Activated T-helper 1 cell treated with anti-CD3 and anti-CD28 coated beads, Interleukin-2, amount 50 U/mL, for 16 hours (primary cell): ENCODE measurements around the gene INPP4B.

ENCODE experiments used
- DNase-seq, 2 donors: peaks; one replicate each; pipeline ENCODE4 v3.0.0-alpha.2; 2020; ENCODE audit warnings: low read depth in 1 of 2, low spot score in 1 of 2

Gene INPP4B

DNA sequence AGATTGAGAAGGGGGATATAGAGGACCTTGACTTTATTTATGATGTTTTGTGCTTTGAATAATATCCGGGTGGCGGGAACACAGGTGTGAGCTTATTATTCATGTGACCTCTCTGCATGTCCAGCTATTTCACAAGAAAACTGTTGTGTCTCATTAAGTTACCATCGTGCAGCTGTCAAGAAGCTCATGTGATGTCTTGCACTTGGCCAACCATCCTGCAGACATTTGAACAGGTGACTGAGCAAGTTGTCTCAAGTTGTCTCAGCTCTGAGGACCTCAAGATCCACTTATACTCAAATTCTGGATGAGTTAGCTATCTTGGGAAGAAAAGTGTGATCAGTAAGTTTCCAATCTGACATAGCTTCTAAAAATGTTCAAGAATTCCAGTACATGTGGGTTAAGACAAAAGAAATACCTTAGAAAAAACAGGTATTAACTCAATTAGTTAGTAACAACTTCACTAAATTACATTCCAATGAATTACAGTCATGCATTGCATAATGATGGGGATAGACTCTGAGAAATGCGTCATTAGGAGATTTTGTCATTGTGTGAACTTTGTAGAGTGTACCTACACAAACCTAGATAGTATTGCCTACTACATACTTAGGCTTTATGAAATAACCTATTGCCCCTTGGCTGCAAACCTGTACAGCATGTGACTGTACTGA, 462.2 kb downstream of the INPP4B start:
- no peak for DNase-seq

DNA sequence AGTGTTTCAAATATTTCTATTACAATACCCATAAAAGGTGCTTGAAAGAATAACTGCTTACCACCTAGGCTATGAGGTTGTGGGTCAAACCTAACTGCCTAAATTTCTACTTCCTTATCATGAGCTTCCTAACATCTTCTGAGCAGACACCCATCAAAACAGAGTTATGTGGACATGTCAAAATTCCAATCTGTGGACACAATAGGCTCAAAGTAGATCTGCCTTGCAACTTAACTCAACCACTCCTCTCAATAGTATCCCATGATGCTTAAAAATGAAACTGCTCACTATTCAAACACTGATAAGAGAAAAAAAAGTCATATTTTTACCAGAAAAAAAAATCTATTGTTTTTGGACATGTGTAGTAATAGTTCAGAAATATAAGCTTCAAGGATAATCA, 462.7 kb downstream of the INPP4B start:
- no peak for DNase-seq

DNA sequence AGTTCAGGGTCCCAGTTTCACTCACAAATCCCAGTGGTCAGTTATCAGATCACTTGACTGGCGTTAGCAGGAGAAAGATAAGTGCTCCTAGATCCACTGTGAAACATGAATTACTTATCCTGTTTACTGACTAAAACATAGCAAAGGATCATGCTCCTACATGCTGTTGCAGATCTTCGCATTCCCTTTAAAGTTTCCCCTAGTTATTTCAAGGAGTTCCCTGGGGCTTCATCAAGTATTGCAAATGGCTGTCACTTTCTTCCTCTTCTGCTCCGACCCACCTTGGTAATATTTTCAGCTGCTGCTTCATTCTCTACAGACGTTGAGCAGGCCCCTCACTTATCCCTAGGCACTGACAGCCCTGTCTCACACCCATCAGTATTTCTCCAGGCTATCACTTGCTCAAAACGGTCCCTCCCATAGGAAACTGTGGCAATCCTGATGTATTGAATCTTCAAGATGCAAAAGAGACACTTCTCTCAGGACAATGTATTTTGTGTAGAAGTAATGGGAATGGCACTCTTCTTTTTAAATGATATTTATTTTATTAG, 466.0 kb downstream of the INPP4B start:
- DNase-seq: no peak

DNA sequence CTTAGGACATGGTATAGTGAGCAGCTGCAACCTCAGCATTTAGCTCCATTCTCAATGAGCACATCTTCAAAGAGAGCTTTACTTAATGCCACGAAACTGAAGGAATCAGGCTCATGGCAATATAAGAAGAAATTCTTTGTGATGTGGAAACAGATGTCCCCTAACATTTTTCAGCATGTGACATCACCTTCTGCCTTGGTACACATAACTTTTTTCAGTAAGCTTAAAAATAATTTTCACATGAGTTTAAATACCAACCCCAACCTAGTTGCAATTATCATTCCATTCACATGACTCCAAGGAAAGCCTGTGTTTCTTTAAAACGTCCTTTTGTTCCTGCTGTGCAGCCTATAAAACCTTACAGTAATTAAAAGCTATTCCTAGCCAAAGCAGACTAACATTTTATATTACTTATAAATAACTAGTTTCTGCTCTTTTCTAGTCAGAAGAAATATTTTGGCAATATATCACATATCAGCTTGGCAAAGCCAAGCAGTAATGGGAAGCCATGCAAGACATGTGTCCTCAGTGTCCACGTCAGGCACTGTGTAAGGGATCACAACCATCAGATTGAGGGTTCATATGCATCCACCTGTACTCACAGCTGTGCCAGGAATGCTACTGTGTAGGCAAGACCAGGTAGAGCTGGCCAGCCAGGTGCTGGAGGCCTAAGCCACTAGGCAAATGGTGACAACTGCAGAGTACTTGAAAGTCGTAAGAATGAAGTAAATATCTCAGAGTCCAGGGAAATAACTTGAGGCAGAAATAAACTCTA, 466.6 kb downstream of the INPP4B start:
- no peak for DNase-seq

DNA sequence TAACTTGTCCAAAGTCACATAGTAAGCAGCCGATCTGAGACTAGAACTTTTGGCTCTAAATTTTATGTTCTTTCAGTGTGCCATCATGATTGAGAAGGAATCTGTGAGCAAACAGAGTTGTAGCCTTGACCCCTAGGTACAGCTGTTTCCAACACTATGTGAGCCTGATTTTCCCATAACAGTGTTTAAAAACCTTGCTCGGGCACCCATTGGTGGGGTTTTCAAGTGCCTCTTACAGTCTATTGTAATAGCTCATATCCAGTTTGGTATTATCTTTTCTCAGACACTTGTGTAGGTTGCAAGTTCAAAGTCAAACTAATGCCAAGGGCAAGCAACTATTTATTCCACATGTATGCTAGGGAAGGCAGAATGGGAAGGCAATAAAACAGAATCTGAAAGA, 467.9 kb downstream of the INPP4B start:
- DNase-seq: no peak

DNA sequence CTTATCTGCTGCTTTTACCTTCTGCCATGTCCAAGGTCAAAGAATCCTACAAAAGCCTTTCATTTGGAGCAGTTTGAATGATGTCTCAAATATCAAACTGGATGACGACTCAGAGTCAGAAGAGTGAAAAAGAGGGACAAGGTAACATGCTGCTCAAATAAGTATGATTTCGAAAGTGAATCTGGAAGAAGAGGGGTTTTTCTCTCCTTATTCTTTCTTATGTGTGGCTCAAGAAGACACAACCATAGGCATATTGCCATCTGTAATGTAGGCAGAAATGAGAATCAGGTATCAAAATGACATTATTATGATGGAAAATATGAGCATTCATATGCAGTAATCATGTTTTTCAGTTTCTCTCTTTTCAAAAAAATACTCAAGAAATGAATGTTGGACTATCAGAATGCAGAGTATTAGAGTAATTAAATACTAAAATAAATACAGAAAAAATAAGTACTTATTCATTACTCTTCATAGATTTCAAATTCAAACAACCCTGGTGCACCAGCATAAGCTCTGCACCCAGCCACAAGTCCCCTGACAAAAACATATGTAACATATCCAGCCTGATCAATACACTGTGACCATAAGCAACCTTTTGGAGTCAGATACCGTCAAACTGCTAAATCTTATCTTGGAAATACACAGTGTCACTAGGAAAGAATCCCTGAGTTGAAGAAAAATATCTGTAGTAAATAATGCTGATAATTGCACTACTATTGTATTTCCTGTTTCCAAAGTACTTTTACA, 468.6 kb downstream of the INPP4B start:
- no peak for DNase-seq

DNA sequence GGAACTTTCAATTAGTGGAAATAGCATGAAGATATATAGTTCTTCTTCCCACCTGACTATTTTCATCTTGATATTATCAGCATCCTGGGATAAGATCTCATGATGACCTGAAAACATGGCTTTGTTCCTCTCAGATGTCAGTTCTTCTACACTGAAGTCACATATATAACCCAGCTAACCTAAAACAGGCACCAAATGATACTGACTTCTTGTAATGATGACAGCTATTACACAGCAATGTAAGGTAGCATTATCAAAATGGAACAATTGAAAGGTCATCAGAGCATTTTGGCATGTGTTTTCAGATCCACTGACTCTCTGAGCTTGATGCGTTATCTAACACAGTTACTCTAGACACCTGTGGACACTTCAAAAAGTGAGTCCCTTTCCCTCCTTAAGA, 469.9 kb downstream of the INPP4B start:
- DNase-seq: no peak

DNA sequence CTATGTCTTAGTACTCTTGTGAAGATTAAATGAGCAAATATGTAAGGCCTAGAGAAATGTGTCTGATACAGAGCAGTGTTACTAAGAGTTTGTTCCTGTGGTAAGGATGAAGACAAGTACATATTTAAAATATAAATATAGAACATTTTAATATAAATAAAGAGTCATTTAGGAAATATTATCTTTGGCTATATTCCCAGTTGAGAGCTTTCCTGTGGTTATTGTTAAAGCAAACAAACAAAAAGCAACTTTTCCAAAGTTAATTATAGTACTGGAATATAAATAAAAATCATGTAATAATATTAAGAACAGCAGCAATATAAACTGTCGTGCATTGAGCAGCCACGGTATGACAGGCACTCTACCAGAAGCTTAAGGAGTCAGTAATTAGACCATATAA, 472.5 kb downstream of the INPP4B start:
- DNase-seq: no peak

DNA sequence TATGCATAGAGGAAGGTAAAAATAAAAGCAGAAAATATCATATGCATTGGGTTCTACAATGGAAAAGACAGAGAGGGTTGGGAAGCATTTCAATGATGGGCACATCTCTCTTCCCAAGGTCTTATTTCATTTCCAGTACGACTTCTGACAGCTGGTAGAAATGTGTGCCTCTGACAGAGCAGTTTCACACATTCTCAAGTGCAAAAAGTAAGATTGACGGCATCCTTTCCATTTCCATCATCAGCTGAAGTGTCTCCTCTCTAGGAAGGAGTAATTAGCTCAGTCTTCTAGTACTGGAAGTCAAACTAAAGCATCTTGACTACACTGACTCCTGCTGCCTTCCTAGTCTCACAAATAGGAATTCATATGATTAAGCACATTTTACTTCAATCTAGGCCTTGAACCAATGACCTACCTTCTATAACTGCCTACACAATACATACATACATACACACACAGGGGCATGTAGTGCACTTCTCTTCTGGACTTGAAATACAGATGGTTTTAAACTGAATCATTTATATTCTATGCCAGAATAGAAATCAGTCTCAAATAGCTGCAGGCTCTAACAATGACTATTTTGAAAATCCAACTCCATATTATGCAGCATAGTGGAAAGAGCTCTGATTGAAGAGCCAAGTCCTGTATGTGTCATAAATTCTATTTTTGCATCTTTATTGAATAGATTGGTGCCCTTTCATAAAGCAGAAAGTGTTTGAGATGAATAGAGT, 473.4 kb downstream of the INPP4B start:
- no peak for DNase-seq

DNA sequence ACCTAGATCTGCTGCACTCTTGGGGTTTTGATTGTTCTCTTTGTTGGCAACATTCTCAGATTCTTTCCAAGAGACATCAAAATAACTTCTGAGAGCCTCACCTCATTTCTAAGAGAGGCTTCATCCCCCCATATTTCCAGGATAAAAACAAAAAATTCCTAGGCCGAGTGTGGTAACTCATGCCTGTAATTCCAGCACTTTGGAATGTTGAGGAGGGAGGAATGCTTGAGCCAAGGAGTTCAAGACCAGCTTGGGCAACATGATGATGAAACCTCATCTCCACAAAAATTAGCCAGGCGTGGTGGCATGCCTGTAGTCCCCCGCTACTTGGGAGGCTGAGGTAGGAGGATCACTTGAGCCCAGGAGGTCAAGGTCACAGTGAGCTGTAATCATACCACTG, 477.0 kb downstream of the INPP4B start:
- DNase-seq: no peak

DNA sequence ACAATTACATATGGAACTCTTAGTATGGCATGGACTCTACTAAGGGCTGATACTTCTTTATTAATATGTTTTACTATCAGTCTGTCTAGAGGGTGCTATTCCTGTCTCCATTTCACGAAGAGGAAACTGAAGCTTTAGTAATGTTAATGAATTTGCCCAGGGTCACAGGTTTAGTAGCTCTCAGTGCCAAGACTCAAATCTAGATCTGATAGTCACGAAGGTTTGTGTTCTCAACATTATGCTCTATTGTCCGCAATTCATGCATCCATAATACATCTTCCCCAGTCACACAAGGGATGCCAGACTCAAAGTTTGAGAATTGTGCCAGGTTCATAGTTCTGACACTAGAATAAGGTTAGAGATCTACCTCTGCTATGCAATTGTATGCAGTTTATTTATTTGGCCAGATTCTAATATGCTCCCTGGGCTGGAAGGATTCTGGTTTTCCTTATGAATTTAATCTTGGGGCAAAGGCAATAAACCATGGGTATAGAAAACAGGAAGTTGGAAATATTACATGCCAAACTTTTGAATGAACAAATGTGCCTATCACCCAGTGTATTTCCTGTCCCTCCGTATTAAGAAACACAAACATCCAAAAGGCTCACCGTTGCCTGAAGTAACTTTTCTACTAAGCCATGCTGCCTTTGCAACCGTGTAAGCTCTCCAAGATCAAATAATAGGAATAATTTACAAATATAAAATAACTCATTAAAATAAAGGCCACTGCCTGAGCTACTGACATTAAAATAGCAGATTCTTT, 478.5 kb downstream of the INPP4B start:
- no peak for DNase-seq

DNA sequence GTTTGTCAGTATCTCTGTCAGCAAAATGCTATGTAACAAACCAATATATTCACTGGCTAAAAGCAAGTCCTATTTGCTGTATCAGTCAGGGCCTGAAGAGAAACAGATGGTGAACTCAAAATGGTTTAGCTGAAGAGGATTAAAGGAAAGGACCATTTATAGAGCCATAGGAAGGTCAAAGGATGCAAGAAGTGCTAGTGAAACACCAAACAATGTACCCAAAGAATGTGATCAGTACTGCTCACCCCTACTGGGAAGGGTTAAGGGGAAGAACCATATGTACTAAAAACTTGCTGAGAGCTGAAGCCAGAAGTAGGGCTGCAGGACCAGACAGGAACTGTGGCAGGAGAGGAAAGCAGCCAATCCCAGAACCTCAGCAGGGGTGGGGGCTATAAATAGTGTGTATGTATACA, 479.3 kb downstream of the INPP4B start:
- DNase-seq: no peak

DNA sequence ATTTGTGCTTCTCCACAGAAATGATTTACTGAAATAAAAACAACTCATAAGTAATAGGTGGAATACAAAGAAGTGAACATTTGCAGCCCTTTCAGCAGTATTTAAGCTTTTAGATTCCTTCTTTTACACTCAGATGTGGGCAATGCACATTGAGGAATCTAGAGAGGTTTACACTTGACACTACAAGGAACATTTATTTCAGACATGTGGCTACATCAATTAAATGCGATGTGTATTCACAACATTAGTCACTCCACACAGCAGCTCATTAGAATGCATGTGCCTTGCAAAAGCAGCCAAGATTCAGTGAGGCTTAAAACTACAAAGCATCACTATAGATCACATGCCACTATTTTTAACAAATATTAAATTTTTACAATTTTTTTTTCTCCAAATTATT, 480.7 kb downstream of the INPP4B start:
- DNase-seq: no peak

DNA sequence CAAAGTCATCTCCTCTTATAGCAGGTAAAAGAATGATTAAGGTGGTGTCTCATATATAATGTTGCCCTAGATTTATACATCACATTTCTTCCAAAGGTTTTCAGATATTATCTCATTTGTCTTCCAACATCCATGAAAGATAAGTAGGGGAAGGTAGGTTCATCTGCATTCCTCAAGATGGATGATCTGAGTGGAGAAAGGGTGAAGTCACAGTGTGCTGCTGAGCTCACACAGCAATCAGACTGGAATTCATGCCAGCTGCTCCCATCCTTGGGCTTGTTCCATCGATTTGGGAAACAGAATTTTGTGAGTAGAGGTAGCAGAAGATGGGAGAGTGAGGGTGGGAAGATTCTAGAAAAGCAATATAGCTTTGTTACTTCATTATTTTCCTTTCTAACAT, 482.4 kb downstream of the INPP4B start:
- DNase-seq: no peak

DNA sequence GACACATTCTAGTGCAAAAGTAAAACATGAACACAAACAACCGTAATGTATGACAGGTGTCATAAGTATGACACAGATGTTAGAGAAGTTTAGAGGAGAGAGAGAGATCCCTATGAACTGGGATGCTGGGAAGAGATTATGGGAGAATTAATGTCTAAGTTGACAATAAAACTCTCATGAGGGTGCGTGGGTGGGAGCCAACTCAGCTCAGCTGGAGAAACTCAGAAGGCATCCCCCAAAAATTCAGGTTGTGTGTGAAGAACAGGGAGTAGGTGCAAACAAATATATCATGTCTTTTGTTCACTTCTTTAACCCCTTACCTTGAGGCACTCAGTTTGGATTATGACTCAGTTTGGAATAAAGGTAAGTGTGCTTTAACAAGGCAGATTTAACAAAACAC, 484.1 kb downstream of the INPP4B start:
- no peak for DNase-seq

DNA sequence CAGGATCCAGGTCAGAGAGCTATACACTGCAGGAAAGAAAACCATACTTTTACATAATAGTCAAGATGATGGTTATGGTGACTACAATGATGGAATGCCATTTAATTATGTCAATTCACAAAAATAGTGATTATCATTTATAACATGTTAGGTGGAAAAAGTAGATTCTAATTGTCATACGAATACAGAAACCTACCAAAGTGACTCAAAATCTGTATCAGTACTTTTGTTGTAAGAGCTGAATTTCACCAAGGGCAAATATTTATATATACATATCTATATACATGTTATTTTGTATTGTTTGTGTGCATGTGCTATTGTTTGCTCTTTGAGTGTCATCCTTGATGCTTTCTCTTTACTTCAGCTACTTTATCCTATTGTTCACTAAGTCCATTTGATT, 485.4 kb downstream of the INPP4B start:
- no peak for DNase-seq

DNA sequence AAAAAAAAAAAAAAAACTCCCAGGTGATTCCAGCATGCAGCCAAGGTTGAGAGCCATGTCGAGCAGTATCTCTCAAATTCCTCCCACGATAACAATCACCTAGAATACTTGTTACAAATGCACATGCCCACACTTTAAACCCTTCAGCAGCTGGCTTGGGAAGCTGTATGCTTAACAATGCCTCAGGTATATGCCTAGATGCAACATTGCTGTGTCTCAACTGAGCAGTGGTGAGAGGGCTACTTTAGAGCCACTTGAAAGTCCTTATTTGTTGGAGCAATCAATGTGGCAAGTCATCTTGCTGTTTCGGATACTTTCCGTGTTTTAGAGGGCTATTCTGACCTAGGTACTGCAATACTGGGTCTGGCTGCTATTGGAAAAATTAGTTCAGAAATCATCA, 487.4 kb downstream of the INPP4B start:
- DNase-seq: no peak

DNA sequence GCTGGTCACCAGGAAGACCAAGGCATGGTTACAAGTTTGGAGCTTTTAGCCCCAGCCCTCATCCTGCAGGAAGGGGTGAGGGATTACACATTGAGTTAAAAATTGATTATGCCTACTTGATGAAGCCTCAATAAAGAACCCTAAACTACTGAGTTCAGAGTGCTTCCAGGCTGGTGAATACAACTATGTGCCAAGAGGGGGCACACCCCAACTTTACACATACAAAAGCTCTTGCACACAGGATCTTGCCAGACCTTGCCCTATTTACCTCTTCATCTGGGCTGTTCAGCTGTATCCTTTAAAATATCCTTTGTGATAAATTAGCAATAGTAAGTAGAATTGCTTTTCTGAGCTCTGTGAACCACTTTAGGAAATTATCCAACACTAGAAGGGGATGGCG, 489.3 kb downstream of the INPP4B start:
- DNase-seq: no peak

DNA sequence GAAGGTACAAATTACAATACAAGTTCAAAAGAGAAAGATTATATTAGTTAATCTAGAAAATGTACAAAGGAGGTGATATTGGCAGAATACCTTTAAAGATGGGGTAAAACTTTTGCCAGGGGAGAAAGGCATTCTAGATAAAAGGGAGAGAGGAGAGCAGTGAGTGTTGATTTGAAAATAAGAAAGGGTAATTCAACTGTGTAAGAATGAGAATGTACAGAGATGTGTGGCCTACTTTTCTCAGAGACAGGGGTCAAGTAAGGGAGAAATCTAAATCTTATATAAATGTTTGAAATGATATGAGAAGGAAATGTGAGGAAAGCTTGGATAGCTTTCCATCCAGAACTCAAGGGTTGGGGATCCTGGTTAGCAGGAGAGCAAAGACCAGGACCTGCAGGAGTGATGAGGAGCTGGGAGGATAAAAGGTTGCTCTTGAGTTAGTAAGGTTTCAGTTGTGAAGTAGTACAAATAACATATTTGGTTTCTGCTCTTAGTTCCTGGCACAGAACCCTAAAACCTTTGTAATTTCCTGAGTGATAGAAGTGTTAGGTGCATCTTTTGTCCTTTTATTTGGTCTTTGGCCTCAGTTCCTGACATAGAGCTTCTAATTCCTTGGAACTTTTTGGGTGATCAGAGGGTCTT, 489.9 kb downstream of the INPP4B start:
- no peak for DNase-seq

DNA sequence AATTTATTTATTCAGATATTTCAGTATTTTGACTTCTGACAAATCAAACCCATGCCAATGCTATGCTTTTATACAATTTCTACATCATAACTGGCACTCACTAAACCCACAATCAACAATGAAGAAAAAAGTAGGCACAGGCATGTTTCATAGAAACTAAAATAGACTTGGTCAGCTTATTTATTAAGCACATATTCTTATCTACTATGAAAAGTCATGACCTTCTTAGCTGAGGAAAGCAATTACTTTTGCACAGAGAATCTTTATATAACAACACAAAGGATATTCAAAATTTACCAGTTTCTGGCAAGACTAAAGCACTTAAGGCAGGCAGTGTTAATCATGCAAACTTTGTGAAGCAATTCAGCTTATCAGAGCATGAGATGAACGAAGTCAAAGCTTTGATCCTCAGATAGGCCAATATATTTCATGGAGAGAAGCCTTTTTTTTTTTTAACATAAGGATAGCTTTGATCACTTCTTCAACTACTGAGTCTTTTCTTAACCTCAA, 490.6 kb downstream of the INPP4B start:
- no peak for DNase-seq
